Activated CD4-positive, alpha-beta T cell treated with anti-CD3 and anti-CD28 coated beads, Interleukin-2, amount 50 U/mL, for 16 hours (primary cell): ENCODE data around the gene SLC25A14.

Experiments used
- DNase-seq: peaks from one replicate; pipeline ENCODE4 v3.0.0-alpha.2; 2020

Gene SLC25A14

GRCh38 chrX:130385520-130385919 lies 45.8 kb downstream of the SLC25A14 start, which contains the start of gene GPR119:
TSS of gene GPR119 (minus strand) at chrX:130385674. CDS start at chrX:130385447, 227 bp downstream.
- no peak for DNase-seq

GRCh38 chrX:130386408-130386808 lies 46.7 kb downstream of the SLC25A14 start:
- DNase-seq: no peak

GRCh38 chrX:130393451-130394074 lies 53.8 kb downstream of the SLC25A14 start:
- DNase-seq: no peak

- no peak for DNase-seq
Observed at GRCh38 chrX:130395341-130395740, 55.6 kb downstream of the SLC25A14 start.

- DNase-seq: peak; percentile 72
Observed at GRCh38 chrX:130401415-130402207, 61.9 kb downstream of the SLC25A14 start, which contains the start of gene RBMX2. TSS of gene RBMX2 (plus strand) at chrX:130401987. CDS start at chrX:130402033, 46 bp downstream.

GRCh38 chrX:130402208-130402684 lies 62.5 kb downstream of the SLC25A14 start:
- no peak for DNase-seq

GRCh38 chrX:130413415-130413814 lies 73.7 kb downstream of the SLC25A14 start:
- DNase-seq: no peak

GRCh38 chrX:130414800-130415199 lies 75.1 kb downstream of the SLC25A14 start:
- DNase-seq: no peak

GRCh38 chrX:130415201-130415600 lies 75.5 kb downstream of the SLC25A14 start:
- DNase-seq: peak; percentile 16

GRCh38 chrX:130416785-130417184 lies 77.1 kb downstream of the SLC25A14 start:
- no peak for DNase-seq

GRCh38 chrX:130418066-130418465 lies 78.3 kb downstream of the SLC25A14 start:
- DNase-seq: no peak

- no peak for DNase-seq
Observed at GRCh38 chrX:130418740-130419139, 79.0 kb downstream of the SLC25A14 start.

- no peak for DNase-seq
Observed at GRCh38 chrX:130419263-130419662, 79.5 kb downstream of the SLC25A14 start.
